Type B pancreatic cell (in vitro differentiated cells): Measurements from ENCODE around the gene SIGLEC6. TPM values are rescaled to one million over a fixed set of nuclear protein-coding genes. Genes with fewer than 3 reads are reported as not detected.

Experiments
- DNase-seq: peaks from one replicate; pipeline ENCODE4 v3.0.0; 2021; ENCODE audit warnings: mixed read lengths; ENCODE audit not compliant: unreplicated experiment; ENCODE audit errors: extremely low spot score
- H3K27ac Mint-ChIP-seq: 2 replicates; pipeline ENCODE4 v1.8.0; 2021; ENCODE audit warnings: mild to moderate bottlenecking, mixed read lengths
- H3K27me3 Mint-ChIP-seq: 2 replicates; pipeline ENCODE4 v1.8.0; 2021; ENCODE audit warnings: mixed read lengths
- H3K36me3 Mint-ChIP-seq: 2 replicates; pipeline ENCODE4 v1.8.0; 2021; ENCODE audit warnings: mixed read lengths
- H3K4me1 Mint-ChIP-seq: one replicate; pipeline ENCODE4 v1.8.0; 2021; ENCODE audit warnings: mixed read lengths; ENCODE audit not compliant: unreplicated experiment
- H3K4me3 Mint-ChIP-seq: 2 replicates; pipeline ENCODE4 v1.8.0; 2021; ENCODE audit warnings: mild to moderate bottlenecking, mixed read lengths
- H3K9me3 Mint-ChIP-seq: 2 replicates; pipeline ENCODE4 v1.8.0; 2021; ENCODE audit warnings: mixed read lengths
- CTCF ChIP-seq: fragments of 200-600 bp; sonication (generic); conservative IDR thresholded peaks from 2 replicates; pipeline ENCODE4 v1.5.0; 2021; ENCODE audit warnings: antibody characterized with exemption, mild to moderate bottlenecking
- total RNA-seq: library from RNA; stranded (reverse); gene quantifications from 2 replicates; pipeline ENCODE4 v1.2.1, GENCODE V29; 2021; ENCODE audit warnings: low replicate concordance

SIGLEC6 gene
- total RNA-seq, 1 donor from 2014 or later, result not detected

DNA sequence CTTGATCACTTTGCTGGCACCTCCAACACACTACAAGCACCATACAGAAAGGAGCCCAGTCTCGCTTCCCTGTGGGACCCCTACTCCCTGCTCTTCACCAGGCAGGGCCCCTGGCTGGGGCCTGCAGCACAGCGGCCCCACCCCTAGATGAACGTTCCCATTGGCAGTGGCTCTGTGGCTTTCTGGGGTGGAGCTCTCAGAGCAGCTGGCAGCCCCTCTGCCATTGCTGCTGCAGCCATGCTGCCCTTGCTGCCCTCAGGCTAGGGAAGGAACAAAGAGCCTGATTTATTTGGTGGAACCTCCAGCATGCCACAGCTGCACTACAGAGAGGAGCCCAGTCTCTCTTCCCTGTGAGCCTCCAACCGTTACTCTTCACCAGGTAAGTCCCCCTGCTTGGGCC is 5.8 kb downstream of the SIGLEC6 start:
- Mint-ChIP-seq H3K9me3 (no peaks in the 10 kb centered on the region), H3K27ac (no peak overlapping the region), H3K4me1 (no peaks in the 10 kb centered on the region), H3K4me3 (no peak overlapping the region), H3K36me3 (no peaks in the 10 kb centered on the region), H3K27me3 (peaks cover 8% of the 10 kb centered on the region)
- TF ChIP-seq CTCF, result no peak
- no peak for DNase-seq

DNA sequence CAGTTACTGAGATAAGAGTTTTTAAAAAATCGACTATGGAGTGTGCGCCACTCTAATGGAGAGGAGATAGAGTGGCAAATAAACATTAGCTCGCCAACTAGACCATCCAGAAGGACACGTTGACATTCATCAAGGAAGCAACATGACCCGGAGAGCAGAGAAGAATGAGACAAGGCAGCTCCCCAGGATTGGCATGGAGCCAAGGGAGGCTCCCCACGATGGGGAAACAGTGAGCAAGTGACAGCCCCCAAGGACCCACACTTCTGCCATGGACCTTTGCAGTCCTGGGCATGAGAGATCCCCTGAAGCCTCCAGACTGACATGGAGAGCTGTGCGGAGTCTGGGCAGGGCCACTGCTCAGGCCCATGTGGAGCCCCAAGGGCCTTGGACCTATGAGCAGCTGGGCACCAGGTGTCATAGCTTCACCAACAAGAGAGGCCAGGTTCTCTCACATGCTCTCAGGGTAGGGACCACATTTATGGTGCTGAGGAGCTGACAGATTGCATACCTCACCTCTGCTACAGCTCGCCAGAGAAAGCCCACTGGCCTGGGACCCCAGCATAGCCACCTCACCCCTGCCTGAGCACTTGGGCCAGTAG is 6.7 kb downstream of the SIGLEC6 start:
- Mint-ChIP-seq H3K4me1 (no peaks in the 10 kb centered on the region), H3K27me3 (peaks cover 8% of the 10 kb centered on the region), H3K9me3 (no peaks in the 10 kb centered on the region), H3K4me3 (no peak overlapping the region), H3K27ac (no peak overlapping the region), H3K36me3 (no peaks in the 10 kb centered on the region)
- no peak for DNase-seq
- TF ChIP-seq CTCF, result no peak

- H3K27me3 Mint-ChIP-seq, result no peaks in the 10 kb centered on the region
- H3K36me3 Mint-ChIP-seq, result no peaks in the 10 kb centered on the region
- no peak for TF ChIP-seq CTCF
- H3K4me1 Mint-ChIP-seq, result no peaks in the 10 kb centered on the region
- no peak for DNase-seq
- no peak overlapping the region for H3K4me3 Mint-ChIP-seq
- no peak overlapping the region for H3K27ac Mint-ChIP-seq
- peaks cover 4% of the 10 kb centered on the region for H3K9me3 Mint-ChIP-seq
Observed at GRCh38 chr19:51521781-51522180, 9.7 kb downstream of the SIGLEC6 start.

DNA sequence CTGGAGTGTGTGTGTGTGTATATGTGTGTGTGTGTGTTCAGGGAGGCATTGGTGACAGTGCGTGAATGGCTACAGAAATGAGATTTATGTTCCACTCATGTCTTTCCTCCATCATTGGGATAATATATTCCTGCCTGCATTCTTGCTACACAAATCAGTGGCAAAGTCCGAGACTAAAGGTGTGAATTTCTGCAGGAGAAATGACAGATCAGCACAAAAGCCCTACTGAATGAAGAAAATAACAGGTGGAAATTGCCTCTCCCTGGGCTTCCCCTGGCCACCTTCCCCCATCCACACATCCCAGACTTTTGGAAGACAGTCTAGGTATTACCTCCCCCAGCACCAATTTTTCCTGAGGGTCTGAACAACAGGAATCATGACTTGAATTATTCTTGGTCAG is 10.1 kb downstream of the SIGLEC6 start:
- Mint-ChIP-seq H3K9me3 (peaks cover 4% of the 10 kb centered on the region), H3K4me3 (no peak overlapping the region), H3K27ac (no peak overlapping the region), H3K36me3 (no peaks in the 10 kb centered on the region), H3K27me3 (no peaks in the 10 kb centered on the region), H3K4me1 (no peaks in the 10 kb centered on the region)
- no peak for DNase-seq
- no peak for TF ChIP-seq CTCF

DNA sequence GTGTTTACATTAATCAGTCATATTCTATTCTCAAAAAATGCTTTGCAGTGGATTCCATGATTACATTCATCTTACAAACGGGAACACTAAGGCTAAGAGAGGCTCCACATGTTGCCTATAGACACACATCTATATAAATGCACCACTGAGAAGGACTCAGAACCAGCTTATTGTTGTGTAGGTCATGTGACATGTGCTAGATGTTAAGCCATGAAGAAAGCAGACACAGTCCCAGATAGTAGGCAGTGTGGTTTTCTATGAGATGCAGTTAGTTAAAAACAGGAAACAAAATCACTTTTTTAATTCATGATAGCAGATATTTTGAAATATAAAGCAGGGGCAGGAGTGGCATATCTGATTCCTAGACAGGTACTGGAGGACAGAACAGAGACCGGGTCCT is 10.7 kb downstream of the SIGLEC6 start:
- Mint-ChIP-seq H3K4me1 (no peaks in the 10 kb centered on the region), H3K27ac (no peak overlapping the region), H3K36me3 (no peaks in the 10 kb centered on the region), H3K9me3 (peaks cover 4% of the 10 kb centered on the region), H3K27me3 (no peaks in the 10 kb centered on the region), H3K4me3 (no peak overlapping the region)
- TF ChIP-seq CTCF, result no peak
- no peak for DNase-seq
